Gastroesophageal sphincter (tissue), 3 donors: ENCODE results near the gene IMMP2L.

Experiments
- CTCF ChIP-seq, 4 experiments: fragments of 200-600 bp in 2 of 4; fragments of 450-650 bp in 2 of 4; sonication (generic) in 1 of 4; IDR thresholded peaks; one replicate each; pipeline ENCODE4 v1.5.1; 2017 to 2019; ENCODE audit warnings: antibody characterized with exemption in 4 of 4, mild to moderate bottlenecking in 2 of 4, moderate library complexity in 2 of 4
- EP300 ChIP-seq: sonication (generic); formaldehyde crosslinking; IDR thresholded peaks from one replicate; pipeline ENCODE4 v1.6.1; 2017; ENCODE audit warnings: antibody characterized with exemption, mild to moderate bottlenecking
- POLR2A ChIP-seq, 2 donors: fragments of 450-650 bp; IDR thresholded peaks; one replicate each; pipeline ENCODE4 v1.6.1; 2017; ENCODE audit warnings: antibody characterized with exemption in 2 of 2, mild to moderate bottlenecking in 2 of 2, moderate library complexity in 1 of 2
- POLR2AphosphoS5 ChIP-seq: sonication (generic); formaldehyde crosslinking; IDR thresholded peaks from one replicate; pipeline ENCODE4 v1.6.1; 2017; ENCODE audit warnings: antibody characterized with exemption

- TF ChIP-seq CTCF (IDR thresholded peaks at IDR 0.05) (no peak), POLR2A (IDR thresholded peaks at IDR 0.05) (no peak), POLR2AphosphoS5 (no peak), EP300 (no peak)
Measured at GRCh38 chr7:110673148-110673547, 889.1 kb downstream of the IMMP2L start.
